GM12878 (cell line): Measurements from ENCODE around the gene C3orf70.

ENCODE experiments used
- HCFC1 ChIP-seq: fragments of 150-350 bp; IDR thresholded peaks from 2 replicates; pipeline ENCODE4 v1.6.1; 2014; ENCODE audit warnings: low read length
- MEF2B ChIP-seq: fragments of 450-650 bp; IDR thresholded peaks from 2 replicates; pipeline ENCODE4 v1.6.1; 2018; ENCODE audit warnings: mild to moderate bottlenecking, moderate library complexity; ENCODE audit not compliant: partially characterized antibody, poor library complexity, severe bottlenecking
- MYC ChIP-seq: IDR thresholded peaks from 2 replicates; pipeline ENCODE4 v1.6.1; 2011; ENCODE audit warnings: mild to moderate bottlenecking, low read length, moderate library complexity, inconsistent platforms; ENCODE audit not compliant: insufficient read depth, insufficient replicate concordance, insufficient read length, severe bottlenecking
- NBN ChIP-seq: fragments of 450-650 bp; IDR thresholded peaks from 2 replicates; pipeline ENCODE4 v1.6.1; 2016
- RAD21 ChIP-seq: IDR thresholded peaks from 2 replicates; pipeline ENCODE4 v1.6.1; 2011; ENCODE audit warnings: mild to moderate bottlenecking, low read depth, low read length, moderate library complexity; ENCODE audit not compliant: insufficient read depth
- TF ChIP-seq, protein P1 (sequence below): IDR thresholded peaks from 2 replicates; pipeline ENCODE4 v1.6.1; 2011; ENCODE audit warnings: low read depth, mild to moderate bottlenecking, low read length, moderate library complexity, borderline replicate concordance; ENCODE audit errors: extremely low read depth
- TF ChIP-seq, protein P2 (sequence below), 3 experiments: IDR thresholded peaks in 2 of 3; conservative IDR thresholded peaks in 1 of 3; 2 replicates each; pipeline ENCODE4 v1.5.1; 2011; ENCODE audit warnings: low read depth in 3 of 3, low read length in 3 of 3, mild to moderate bottlenecking in 3 of 3, control low read depth in 2 of 3, moderate library complexity in 2 of 3, inconsistent platforms in 1 of 3, mixed read lengths in 1 of 3; ENCODE audit not compliant: control insufficient read depth in 2 of 3, insufficient read depth in 1 of 3; ENCODE audit errors: extremely low read depth in 1 of 3

DNA sequence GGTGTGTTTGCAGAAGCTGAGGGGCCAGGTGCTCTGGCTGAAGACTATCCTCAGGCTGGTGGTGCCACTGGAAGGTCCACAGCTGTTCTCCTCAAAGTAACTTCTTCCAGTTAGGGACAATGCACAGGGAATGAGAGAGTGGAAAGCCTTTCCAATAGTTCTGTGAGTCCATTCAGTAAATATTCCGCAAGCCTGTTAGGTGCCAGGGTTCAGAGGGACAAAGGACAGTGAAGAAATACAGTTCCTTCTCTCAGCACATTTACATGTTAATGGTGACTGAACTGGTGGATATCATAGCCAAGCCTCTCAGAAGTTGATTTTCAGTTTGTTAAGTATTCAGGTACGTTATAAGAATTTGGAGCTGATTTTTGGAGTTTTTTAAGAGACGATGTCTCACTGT, 122.5 kb downstream of the C3orf70 start:
- TF ChIP-seq HCFC1 (no peak), MYC (no peak), MEF2B (no peak), NBN (no peak), RAD21 (no peak)
- TF ChIP-seq, protein P1, sequence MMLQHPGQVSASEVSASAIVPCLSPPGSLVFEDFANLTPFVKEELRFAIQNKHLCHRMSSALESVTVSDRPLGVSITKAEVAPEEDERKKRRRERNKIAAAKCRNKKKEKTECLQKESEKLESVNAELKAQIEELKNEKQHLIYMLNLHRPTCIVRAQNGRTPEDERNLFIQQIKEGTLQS, result no peak
- TF ChIP-seq, protein P2, sequence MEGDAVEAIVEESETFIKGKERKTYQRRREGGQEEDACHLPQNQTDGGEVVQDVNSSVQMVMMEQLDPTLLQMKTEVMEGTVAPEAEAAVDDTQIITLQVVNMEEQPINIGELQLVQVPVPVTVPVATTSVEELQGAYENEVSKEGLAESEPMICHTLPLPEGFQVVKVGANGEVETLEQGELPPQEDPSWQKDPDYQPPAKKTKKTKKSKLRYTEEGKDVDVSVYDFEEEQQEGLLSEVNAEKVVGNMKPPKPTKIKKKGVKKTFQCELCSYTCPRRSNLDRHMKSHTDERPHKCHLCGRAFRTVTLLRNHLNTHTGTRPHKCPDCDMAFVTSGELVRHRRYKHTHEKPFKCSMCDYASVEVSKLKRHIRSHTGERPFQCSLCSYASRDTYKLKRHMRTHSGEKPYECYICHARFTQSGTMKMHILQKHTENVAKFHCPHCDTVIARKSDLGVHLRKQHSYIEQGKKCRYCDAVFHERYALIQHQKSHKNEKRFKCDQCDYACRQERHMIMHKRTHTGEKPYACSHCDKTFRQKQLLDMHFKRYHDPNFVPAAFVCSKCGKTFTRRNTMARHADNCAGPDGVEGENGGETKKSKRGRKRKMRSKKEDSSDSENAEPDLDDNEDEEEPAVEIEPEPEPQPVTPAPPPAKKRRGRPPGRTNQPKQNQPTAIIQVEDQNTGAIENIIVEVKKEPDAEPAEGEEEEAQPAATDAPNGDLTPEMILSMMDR (IDR thresholded peaks at IDR 0.05 in 2 of 3, conservative IDR thresholded peaks at IDR 0.05 in 1 of 3; ENCODE audit: control insufficient read depth in 2 of 3, extremely low read depth in 1 of 3, insufficient read depth in 1 of 3, low read depth in 3 of 3, low read length in 3 of 3), result no peak
